Calu3 (cell line): ENCODE measurements around the gene CDRT4. TPM values are rescaled to one million over a fixed set of nuclear protein-coding genes. Genes with fewer than 3 reads are reported as not detected.

ENCODE experiments used
- BruUV-seq: library from RNA; stranded (reverse); fragments of 400-500 nt; replicated peaks from 2 replicates; lab custom pipeline; 2021; lab: Mats Ljungman, UMichigan
- CTCF ChIA-PET: fragments of 300-600 bp; sonication (Branson Sonifier 250); formaldehyde crosslinking; loops from one replicate; lab custom pipeline; 2022; ENCODE audit warnings: antibody characterized with exemption; lab: Charles Lee
- DNase-seq: peaks from one replicate; pipeline ENCODE4 v3.0.0; 2022
- H3K27ac Mint-ChIP-seq: one replicate; pipeline ENCODE4 v1.8.0; 2022; ENCODE audit warnings: mixed read lengths; ENCODE audit not compliant: unreplicated experiment
- H3K27me3 Mint-ChIP-seq: one replicate; pipeline ENCODE4 v1.8.0; 2022; ENCODE audit warnings: mixed read lengths; ENCODE audit not compliant: unreplicated experiment
- H3K36me3 Mint-ChIP-seq: one replicate; pipeline ENCODE4 v1.8.0; 2022; ENCODE audit warnings: mild to moderate bottlenecking, moderate library complexity, mixed read lengths; ENCODE audit not compliant: insufficient read depth, unreplicated experiment
- H3K4me1 Mint-ChIP-seq: one replicate; pipeline ENCODE4 v1.8.0; 2022; ENCODE audit warnings: mild to moderate bottlenecking, low read depth, mixed read lengths; ENCODE audit not compliant: unreplicated experiment
- H3K4me3 Mint-ChIP-seq: one replicate; pipeline ENCODE4 v1.8.0; 2022; ENCODE audit warnings: mild to moderate bottlenecking, low read depth, moderate library complexity, mixed read lengths; ENCODE audit not compliant: unreplicated experiment
- H3K9me3 Mint-ChIP-seq: one replicate; pipeline ENCODE4 v1.8.0; 2022; ENCODE audit warnings: low read depth, mixed read lengths; ENCODE audit not compliant: unreplicated experiment
- intact Hi-C: fragments of 100-400 bp; cut with micrococcal nuclease; formaldehyde crosslinking; loops from one replicate; pipeline ENCODE4 v1.10.0; 2022; ENCODE audit not compliant: unreplicated experiment
- total RNA-seq: library from RNA; stranded (reverse); gene quantifications from 2 replicates; pipeline ENCODE4 v1.2.3, GENCODE V29; 2022
- TF ChIP-seq, protein P1 (sequence below): fragments of 200-600 bp; IDR thresholded peaks from one replicate; pipeline ENCODE4 v1.8.0; 2022; ENCODE audit warnings: antibody characterized with exemption; ENCODE audit not compliant: unreplicated experiment

The CDRT4 gene
- total RNA-seq, 1 experiment from 2014 or later: 2.8 TPM

DNA sequence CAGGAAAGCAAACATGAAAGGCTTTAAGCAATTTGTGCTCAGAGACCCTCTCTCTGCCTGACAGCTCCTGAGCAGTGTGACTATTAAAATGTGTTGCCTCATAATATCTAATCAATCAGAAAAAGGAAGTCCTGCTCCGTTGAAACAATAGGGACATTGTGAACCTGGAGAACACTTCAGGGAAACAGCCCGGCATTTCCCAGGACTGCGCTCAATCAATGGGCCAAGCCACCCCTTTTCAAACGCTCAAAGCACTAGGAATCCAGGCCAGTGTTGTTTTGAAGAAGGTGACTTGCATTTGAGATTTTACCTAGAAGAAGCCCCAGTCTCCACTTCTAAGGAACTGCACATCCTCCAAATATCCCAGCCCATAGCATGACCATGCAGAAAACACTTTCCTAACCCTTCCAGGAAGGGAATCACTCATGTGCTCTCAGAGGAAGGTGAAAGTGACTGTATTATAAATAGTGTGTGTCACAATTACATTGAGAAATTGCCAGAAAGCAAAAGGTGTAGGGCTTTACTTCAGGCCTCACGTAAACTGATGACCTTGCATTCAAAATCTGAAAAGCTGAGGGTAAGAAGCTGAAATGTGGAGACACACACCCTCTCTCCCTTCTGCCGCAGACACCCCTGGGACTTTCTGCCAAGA lies 19.4 kb downstream of the CDRT4 start:
- TF ChIP-seq, protein P1, sequence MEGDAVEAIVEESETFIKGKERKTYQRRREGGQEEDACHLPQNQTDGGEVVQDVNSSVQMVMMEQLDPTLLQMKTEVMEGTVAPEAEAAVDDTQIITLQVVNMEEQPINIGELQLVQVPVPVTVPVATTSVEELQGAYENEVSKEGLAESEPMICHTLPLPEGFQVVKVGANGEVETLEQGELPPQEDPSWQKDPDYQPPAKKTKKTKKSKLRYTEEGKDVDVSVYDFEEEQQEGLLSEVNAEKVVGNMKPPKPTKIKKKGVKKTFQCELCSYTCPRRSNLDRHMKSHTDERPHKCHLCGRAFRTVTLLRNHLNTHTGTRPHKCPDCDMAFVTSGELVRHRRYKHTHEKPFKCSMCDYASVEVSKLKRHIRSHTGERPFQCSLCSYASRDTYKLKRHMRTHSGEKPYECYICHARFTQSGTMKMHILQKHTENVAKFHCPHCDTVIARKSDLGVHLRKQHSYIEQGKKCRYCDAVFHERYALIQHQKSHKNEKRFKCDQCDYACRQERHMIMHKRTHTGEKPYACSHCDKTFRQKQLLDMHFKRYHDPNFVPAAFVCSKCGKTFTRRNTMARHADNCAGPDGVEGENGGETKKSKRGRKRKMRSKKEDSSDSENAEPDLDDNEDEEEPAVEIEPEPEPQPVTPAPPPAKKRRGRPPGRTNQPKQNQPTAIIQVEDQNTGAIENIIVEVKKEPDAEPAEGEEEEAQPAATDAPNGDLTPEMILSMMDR: no peak
- Mint-ChIP-seq H3K27me3 (no peaks in the 10 kb centered on the region), H3K36me3 (no peaks in the 10 kb centered on the region), H3K4me3 (no peak overlapping the region), H3K4me1 (peaks cover 10% of the 10 kb centered on the region), H3K9me3 (no peaks in the 10 kb centered on the region), H3K27ac (no peak overlapping the region)
- no TSS peak for BruUV-seq
- intact Hi-C loops: no loop called here
- CTCF ChIA-PET: no interaction called here
- no peak for DNase-seq

DNA sequence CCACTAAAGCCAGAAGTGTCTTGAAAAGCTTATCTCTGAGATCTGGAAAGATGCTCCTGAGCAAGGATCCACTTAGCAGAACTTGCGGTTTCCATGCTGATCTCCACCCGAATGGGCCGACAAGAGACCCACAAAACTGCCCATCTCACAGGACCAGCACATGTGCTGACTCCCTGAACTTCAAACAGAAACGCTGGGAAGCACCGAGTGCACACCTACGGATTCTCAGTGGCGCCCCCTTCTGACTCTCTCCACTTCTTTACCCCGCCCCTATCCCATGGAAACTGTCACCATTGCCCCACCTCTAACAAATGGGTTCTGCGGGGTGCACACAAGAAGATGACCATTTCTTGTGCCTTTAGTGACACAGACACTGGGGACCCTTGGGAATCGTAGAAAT lies 21.4 kb downstream of the CDRT4 start:
- Mint-ChIP-seq H3K36me3 (no peaks in the 10 kb centered on the region), H3K9me3 (no peaks in the 10 kb centered on the region), H3K27ac (no peak overlapping the region), H3K4me3 (no peak overlapping the region), H3K4me1 (peaks cover 10% of the 10 kb centered on the region), H3K27me3 (no peaks in the 10 kb centered on the region)
- no peak for DNase-seq
- TF ChIP-seq, protein P1: no peak
- CTCF ChIA-PET: no interaction called here
- intact Hi-C loops: no loop called here
- no TSS peak for BruUV-seq

DNA sequence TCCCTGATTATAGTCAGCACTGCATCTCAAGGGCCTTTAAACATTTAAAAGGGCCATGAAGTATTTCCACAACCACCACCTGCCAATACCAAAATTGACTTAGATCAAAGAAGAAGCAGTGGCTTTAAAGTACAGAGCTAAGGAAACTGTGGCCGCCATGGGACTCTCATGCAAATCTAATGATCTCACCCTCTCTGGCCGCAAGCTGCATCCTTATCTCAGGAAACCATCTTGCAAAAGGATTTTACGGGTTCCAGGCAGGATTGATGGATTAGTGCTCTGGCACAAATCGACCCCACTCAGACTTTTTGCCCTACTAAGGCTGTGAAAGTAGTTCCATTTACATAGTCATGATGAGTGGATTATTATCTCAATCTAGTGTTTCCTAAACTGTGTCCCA lies 22.6 kb downstream of the CDRT4 start:
- Mint-ChIP-seq H3K4me3 (no peak overlapping the region), H3K27ac (no peak overlapping the region), H3K4me1 (peaks cover 10% of the 10 kb centered on the region), H3K36me3 (no peaks in the 10 kb centered on the region), H3K27me3 (no peaks in the 10 kb centered on the region), H3K9me3 (no peaks in the 10 kb centered on the region)
- CTCF ChIA-PET: no interaction called here
- TF ChIP-seq, protein P1: no peak
- no TSS peak for BruUV-seq
- no peak for DNase-seq
- intact Hi-C loops: no loop called here

DNA sequence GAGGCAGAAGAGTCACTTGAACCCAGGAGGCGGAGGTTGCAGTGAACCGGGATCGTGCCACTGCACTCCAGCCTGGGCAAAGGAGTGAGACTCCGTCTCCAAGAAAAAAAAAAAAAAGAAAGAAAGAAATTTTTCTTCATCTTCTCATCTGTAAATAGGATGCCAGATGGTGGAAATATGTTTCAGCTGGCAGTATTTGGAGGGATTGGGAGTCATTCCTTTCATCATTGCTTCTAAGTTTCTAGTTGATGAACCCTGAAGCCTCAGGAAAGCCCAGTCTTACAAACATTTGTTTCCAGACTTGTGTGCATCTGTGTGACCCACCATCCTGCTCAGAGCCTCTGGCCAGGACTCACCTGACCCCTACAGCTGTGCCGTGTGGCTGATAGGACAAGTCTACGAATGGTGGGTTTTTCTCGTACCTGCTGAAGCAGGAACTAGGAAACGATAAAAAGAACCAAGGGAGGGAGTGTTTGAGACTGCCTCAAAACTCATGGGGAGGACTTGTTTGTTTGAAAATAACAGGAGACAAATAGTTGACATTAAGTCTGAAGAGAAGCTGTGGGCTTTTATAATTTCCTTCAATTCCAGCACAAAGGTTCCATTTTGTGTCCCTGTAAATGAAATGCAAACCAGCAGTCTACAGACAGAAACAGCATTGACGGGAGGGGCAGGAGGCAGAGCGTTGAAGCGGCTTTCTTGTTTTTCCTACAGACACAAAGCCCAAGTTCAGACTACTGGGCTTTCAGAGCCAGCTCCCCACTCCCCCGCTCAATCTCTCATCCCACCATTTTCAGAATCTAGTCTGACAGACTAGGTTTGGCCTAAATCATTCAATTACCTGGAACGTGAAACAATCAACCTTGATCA lies 24.9 kb downstream of the CDRT4 start:
- no peaks in the 10 kb centered on the region for H3K36me3 Mint-ChIP-seq
- no peaks in the 10 kb centered on the region for H3K27me3 Mint-ChIP-seq
- DNase-seq: no peak
- no peaks in the 10 kb centered on the region for H3K9me3 Mint-ChIP-seq
- TF ChIP-seq, protein P1: no peak
- intact Hi-C loops: no loop called here
- CTCF ChIA-PET: no interaction called here
- H3K4me3 Mint-ChIP-seq: no peak overlapping the region
- BruUV-seq: no TSS peak
- peaks cover under 1% of the 10 kb centered on the region for H3K4me1 Mint-ChIP-seq
- no peak overlapping the region for H3K27ac Mint-ChIP-seq
